Activated effector memory CD4-positive, alpha-beta T cell treated with Interleukin-2 at 50 U/mL for 16 hours (primary cell): ENCODE data around the gene NSRP1.
"Not testable (repeated sequence)": the region's sequence is repeated elsewhere in the genome, so short reads cannot be mapped to it uniquely, and the experiment has no call there.

Experiments
- DNase-seq: peaks from one replicate; pipeline ENCODE4 v3.0.0-alpha.2; 2020

The NSRP1 gene, protein sequence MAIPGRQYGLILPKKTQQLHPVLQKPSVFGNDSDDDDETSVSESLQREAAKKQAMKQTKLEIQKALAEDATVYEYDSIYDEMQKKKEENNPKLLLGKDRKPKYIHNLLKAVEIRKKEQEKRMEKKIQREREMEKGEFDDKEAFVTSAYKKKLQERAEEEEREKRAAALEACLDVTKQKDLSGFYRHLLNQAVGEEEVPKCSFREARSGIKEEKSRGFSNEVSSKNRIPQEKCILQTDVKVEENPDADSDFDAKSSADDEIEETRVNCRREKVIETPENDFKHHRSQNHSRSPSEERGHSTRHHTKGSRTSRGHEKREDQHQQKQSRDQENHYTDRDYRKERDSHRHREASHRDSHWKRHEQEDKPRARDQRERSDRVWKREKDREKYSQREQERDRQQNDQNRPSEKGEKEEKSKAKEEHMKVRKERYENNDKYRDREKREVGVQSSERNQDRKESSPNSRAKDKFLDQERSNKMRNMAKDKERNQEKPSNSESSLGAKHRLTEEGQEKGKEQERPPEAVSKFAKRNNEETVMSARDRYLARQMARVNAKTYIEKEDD

DNA sequence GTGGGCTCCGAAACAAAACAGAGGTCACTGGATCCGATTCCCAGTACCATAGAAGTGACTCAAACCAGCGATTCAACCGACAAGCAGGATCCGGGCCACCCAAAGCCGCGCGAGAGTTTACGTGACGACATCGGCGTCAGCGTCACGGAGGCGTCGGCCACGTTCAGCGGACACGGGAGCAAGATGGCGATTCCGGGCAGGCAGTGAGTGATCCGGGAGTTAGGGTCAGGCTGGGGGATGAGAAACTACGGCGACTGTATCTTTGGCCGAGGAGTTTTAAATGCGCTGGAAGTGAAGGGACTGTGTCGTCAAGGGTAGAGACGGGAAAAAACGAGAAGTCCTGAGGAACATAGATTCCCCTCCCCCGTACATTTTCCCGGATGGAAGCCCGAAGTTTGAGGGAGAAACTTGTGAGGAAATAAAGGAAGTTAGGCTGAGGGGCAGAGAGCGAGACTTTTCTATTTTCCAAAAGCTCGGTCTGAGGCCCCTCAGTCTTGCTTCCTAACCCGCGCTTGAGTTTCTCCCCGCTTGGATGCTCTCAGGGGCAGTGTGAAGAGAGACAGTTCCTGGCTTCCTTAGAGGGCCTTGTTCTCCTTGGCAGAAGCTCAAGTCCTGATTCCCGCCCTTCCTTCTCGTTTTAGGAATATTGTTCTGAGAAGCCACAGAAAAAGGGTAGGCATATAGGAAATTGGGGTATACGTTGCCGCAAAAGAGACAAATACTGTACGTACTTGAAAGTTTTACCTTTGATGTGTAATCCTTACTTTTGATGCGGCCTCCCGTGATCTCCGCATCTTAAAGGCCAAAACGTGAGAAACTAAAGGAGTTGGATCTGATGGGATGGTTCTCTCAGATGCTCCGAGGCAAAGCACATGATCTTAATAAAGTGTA lies at the start of gene NSRP1:
Gene NSRP1, plus strand, starts transcription at position 156 of the 891 bp plus-strand sequence. Its CDS starts 28 bp downstream, at position 184.
- DNase-seq = peak; percentile 84

DNA sequence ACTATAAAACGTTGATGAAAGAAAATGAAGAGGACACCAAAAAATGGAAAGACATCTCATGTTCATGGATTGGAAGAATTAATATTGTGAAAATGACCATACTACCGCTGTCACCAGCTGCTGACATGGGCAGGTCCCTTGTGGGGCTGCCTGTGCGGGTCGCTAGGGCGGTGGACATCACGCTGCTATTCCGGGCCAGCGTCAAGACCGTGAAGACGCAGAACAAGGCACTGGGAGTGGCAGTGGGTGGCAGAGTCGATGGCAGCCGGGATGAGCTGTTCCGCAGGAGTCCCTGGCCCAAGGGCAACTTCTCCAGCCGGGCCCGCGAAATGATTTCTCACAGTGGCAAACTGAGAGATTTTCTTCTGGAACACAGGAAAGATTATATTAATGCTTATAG lies 48.2 kb upstream of the NSRP1 start:
- no peak for DNase-seq

DNA sequence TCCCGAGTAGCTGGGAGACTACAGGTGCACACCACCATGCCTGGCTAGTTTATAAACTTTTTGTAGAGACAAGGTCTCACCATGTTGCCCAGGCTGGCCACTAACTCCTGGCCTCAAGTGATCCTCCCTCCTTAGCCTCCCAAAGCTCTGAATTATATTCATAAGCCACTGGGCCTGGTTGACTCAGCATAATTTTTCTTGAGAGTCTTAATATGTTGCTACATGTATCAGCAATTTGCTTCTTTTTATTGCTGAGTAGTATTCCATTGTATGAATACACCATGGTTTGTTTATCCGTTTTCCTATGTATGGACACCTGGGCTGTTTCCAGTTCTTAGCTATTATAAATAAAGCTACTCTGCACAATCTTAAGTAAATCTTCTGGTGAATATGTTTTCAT lies 42.4 kb upstream of the NSRP1 start:
- DNase-seq = no peak

DNA sequence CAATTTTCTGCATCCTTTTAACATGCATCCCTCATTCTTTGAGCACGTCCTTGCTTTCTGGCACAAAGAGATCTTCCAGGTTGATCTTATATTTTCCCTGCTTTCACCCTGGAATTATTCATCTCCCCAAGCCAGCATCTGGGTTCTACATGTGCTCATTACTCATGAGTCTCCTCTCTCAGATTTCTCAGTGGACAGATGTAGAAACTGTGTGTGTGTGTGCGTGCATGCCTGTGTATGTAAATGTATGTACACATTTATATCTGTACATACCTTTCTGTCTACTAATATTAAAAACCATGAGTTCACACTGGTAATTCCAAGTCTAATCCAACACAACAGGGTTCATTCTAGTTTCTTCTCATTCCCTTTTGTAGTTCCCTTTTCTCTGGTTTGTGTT lies 41.9 kb upstream of the NSRP1 start:
- no peak for DNase-seq

DNA sequence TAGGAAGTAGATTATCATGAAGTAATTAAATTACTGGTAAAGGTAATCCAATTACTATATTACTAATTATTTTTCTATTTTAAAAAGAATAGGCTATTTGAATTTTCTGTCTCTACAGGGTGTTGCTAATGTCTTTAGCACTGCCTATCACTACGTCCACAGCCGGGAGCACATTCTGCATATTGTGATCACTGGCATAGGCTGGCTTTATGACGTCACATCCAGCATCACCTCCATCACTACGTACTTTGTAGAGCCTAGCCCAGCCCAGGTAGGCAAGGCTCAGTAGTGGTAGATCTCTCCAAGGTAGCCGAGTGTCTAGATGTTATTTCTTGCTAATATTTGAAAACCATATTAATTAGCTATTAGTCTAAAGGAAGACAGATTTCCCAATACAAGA lies 33.8 kb upstream of the NSRP1 start:
- no peak for DNase-seq

DNA sequence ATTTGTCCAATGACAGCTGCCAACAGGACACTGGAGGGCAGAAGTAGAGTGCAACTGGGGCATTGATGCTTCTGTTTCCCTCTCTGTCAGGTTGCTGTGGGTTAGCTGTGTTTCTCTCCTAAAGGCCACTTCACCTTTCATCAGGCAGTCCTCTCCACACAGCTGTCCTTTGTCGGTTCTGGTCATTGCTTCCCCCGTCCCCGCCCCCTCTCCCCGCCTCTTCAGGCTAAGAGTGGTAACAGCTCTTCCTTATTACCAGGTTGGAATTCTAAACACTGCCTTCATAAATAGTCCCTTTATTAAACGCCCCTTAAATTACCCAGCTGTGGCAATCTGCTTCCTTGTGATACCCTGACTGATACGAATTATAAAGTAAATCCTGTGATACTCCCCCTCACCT lies 31.8 kb upstream of the NSRP1 start:
- DNase-seq = no peak

DNA sequence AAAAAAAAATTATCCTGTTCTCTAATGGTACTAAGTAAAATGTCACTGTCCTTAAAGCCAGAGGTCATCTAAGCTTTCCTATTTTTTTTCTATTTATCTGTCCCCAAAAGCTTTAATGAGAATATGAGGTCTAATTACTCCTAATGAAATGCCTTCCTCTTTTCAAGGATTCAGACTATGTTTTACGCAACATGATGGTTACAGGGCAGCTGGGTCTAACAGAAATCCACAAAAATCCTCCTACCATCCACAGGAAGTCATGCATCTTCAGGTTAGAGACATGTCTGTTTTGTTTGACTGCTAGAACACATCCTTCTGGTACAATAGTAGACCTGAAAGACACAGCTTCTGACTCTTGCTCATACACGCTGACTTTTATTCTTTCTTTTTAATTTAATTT lies 29.7 kb upstream of the NSRP1 start:
- DNase-seq = no peak

DNA sequence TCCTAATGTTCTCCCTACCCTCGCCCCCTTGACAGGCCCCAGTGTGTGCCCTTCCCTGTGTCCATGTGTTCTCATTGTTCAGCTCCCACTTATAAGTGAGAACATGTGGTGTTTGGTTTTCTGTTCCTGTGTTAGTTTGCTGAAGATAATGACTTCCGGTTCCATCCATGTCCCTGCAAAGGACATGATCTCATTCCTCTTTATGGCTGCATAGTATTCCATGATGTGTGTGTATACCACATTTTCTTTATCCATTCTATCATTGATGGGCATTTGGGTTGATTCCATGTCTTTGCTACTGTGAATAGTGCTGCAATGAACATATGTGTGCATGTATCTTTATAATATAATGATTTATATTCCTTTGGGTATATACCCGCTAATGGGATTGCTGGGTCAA lies 29.2 kb upstream of the NSRP1 start:
- DNase-seq = not testable (repeated sequence)

DNA sequence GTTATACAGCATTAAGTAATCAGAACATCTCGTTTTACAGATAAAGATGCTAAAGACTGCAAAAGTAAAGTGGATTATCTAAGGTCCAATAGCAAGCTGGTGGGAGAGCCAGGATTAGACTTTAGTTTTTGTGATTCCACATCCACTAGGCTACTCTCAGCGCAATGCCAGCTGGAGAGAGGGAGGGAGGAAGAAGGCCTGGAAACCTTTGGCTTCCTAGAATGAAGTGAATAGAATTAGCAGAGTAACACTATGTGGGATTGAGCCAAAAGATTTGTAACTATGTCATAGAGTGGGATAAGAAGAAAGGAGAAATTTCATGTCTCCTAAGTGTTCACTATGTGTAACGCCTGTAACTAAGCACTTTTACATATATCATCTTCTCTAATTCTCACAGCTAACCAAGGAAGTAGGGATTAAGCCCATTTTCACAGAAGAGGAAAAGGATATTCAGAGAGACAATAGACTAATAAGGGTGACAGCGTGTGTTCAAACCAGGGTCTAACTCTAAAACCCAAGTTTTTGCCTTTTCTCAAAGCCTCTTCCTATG lies 25.4 kb upstream of the NSRP1 start:
- DNase-seq = no peak

DNA sequence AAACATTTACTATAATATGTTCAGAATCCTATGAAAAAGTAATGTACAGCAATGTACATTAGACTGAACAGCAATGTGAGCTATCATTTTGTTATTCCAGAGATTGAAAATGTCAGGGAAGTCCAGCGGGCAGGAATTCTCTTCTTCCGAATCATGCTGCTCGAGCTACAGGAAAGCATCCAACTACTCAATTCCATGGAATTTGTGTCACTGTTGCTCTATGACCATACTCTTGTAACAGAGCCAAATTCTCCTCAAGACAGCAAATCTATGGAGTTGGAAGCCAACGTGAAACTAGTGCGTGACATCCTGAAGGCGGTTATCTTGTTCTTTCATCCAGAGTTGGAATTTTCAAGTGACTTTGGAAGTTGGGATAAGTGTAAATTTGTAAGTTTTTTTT lies 24.8 kb upstream of the NSRP1 start:
- no peak for DNase-seq

DNA sequence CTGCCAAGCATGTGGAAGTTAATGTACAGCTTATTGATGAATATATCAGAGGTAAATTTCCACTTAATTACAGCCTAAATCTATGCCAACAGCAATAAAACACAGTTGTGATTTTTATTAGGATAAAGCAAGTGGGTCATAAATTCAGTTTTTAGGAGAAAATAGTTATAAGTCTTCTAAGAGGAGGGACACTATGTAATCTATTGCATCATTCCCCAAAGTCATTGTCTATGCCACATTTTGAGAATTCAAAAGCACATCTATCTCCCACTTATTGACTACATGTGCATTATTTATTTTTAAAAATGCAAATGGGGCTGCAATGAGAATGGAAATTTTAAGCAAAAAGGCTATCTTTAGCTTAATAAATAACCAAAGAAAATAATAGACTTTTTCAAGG lies 23.7 kb upstream of the NSRP1 start:
- no peak for DNase-seq

DNA sequence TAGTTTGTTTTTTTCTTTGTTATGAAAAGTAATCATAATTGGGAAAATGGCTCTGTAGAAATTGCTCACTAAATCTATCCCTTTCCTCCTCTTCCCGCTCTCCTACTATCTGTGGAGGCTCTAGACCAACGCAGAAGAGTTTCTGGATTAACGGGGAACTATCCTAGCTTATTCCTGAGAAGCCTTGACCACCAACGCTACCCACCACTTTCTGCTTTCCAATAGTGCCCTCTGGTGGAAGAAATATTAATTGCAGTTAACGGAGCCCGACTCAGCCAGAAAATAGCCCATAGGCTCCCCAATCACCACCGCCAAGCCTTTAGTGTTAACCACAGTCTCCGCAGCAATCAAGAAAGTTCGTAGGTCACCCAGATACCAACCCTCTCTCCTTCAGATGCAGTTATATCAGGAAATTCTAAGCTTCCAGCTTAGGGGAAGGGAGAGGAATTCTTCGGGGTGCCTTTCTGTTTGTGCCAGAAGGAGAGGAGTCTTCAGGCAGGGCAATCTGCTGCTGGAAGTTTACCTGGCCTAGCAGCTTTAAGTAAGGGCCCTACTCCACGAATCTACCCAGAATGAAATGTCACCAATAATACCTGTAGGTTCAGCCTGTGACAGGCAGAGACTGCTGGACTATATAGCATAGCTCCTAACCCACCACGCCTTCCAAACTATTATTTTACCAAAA lies 23.0 kb upstream of the NSRP1 start:
- no peak for DNase-seq

DNA sequence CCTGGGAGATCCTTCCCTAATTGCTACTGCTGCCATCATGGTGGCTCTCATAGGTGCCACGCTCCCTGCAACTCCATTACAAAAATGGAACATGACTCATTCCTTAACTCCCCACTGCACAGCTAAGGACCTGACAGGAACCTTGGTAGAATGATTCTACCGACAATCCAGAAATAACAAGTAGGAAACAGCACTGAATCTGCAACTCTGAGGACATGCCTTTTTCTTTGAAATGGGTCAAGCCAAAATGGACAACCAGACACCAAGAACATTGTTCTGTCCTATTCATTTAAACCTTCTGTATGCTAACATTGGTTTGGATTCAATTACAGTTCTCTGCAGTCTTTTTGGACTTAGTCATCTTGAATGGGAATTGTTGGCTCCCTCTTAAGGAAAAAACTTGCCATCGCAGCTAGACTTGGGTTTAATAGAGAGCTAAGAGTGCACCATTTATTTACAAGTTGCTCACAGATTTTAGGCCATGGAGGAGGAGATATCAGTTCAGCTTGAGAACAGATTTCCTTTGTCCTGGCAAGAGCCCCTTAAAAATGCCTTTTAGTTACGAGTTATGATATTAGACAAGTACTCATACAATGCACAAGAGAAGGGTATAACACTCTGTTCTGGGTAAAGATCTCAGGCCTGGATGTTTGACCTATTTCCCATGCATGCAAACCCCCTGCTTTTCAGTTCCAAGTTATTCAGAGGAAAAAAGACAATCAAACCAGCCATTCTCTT lies 20.9 kb upstream of the NSRP1 start:
- no peak for DNase-seq

DNA sequence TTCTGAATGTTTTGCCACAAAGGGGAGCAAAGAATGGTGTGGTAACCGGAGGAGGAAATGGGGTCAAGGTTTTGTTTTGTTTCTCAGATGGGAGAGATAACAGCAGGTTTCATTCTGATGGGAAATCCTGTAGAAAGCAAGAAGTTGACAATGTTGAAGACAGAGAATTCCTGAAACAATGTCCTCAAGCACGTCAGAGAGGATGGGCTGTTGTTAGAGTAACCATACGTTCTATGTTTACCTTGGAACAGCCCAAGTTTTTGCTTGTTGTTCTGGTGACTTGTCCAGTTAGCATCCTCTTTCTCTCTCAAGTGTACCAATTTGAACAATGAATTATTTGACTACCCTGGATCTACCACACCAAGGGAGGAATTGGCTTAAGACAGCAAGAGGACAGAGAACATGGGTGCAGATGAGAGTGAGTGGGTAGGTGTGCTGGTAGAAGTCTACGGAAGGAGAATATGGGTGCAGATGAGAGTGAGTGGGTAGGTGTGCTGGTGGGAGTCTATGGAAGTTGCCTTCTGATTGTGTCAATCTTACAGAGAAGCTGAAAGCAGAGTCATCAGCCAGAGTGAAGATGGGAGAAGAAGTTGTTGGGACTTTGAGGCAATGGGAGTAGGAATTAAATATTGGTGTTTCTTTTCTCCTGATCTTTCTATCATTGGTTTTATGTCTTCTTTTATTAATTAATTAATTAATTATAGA lies 14.8 kb upstream of the NSRP1 start:
- no peak for DNase-seq

DNA sequence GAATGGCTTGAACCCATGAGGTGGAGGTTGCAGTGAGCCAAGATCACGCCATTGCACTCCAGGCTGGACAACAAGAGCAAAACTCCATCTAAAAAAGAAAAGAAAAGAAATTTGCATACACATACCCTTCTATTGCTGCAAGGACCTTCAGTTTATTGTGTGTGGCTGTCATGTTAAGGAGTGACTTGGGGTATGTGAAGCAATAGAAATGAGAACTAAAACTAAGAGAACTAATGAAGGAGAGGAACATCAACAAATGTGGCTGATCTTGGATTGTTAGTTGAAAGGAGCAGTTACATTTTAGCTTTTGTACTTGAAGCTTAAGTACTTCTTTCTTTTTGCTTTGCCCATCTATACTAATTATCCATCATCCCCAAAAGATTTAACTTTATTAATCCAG lies 12.7 kb upstream of the NSRP1 start:
- DNase-seq = no peak

DNA sequence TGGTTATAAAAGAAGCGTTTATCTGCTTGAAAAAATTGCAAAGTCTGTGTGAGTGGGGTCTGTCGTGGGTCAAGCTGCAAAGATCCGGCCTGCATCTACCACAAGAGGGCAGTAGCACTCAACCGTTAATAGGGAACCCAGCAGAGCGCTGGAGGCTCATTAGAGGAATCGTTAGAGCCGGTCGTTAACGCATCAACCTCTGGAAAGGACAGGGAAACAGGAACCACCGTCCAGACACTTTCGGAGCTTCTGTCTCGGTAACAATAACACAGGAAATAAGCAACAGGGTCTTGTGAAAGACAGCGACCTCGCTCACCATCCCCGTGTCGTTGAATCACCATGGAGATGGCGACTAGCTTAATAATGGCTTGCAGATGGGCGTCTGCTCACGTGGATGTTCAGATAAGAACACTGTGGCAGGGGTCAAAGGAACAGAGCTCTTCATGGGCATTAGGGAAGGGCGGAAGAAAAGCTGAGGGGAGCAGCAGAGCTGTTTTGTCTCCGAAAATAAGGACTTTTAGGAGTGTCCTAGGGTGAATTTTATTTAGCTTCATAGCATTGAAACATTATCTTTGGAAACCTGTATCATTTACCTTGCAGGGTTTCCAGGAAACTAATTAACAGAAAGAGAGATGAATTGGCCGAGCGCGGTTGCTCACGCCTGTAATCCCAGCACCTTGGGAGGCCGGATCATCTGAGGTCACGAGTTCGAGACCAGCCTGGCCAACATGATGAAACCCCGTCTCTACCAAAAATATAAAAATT lies 11.9 kb upstream of the NSRP1 start:
- peak; percentile 50 for DNase-seq

DNA sequence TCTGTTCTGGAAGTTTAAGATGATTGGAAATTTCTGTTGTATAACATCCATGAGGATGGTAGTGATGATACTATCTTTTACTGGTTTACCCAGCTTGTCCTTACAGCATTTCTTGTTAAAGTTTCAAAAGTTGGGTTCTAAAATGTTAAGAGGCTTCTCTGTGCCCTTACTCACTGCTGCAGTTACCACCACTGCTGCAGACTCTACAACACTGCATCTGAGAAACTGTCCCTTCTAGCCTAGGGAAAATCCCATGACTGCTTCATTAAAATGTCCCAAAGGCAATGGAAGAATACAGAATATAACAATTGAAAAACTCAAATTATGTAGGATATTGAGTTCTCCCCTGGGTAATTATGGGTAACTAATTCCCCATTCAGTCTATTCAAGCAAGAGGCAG lies 3.8 kb upstream of the NSRP1 start:
- no peak for DNase-seq

DNA sequence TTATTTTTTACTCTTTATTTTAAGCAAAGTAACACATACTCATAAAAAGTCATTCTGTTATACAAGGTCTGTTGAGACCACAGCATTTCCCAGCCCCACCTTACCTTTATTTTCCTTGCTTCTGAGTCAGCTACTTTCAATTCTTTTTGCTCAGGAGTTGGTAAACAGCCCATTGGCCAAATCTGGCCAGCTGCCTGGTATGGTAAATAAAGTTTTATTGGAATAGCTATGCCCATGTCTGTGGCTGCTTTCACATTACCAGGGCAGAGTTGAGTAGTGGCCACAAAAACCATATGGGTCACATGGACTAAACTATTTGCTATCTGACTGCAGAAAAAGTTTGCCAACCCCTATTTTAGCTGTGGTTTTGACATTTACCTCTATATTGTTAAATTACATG lies 3.4 kb upstream of the NSRP1 start:
- no peak for DNase-seq

DNA sequence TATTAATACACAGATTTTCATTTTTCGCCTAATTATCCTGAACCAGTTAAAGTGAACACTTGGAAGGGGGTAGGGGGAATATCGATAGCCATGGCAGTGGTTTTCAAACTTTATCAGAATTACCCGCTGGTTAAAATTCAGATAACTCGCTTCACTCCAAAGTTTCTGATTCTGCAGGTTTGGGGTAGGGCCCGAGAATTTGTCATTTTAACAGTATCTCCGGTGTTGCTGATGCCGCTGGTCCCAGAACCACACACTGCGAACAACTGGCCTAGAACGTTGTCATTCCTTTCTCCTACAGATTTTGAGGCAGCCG lies 313 bp upstream of the NSRP1 start:
- no peak for DNase-seq

DNA sequence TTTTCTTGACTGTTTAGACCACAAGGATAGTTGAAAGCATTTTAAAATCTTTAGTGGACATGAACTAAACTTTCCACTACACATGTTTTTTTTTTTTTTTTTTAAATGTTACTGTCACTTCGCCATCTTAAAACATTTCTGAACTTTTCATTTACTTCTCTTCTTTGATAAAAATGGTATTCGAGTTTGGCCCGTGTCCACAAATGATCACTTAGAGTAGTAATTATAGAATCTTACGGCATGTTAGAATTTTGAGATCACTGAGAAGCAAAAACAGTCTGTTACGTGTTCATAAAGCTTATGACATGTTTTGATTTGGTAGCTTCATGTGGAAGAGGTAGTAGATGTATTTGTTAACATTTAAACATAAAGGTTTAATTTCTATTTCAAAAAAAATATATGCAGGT lies 1.1 kb downstream of the NSRP1 start:
- DNase-seq = no peak

DNA sequence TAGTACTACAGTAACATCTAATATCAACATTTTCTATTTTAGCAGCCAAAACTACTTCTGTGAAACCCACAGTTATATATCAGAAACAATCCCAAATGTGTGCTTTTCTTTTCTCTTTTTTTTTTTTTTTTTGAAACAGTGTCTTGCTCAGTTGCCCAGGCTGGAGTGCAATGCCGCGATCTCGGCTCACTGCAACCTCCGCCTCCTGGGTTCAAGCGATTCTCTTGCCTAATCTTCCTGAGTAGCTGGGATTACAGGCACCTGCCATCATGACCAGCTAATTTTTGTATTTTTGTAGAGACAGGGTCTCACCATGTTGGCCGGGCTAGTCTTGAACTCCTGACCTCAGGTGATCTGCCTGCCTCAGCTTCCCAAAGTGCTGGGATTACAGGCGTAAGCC lies 2.0 kb downstream of the NSRP1 start:
- not testable (repeated sequence) for DNase-seq
